EL (cell line): ENCODE results near the gene PRKCQ.
"Not testable (repeated sequence)": the region's sequence is repeated elsewhere in the genome, so short reads cannot be mapped to it uniquely, and the experiment has no call there.

Source experiments
- DNase-seq: peaks from one replicate; pipeline ENCODE4 v3.0.0-alpha.2; 2016

The PRKCQ gene

DNA sequence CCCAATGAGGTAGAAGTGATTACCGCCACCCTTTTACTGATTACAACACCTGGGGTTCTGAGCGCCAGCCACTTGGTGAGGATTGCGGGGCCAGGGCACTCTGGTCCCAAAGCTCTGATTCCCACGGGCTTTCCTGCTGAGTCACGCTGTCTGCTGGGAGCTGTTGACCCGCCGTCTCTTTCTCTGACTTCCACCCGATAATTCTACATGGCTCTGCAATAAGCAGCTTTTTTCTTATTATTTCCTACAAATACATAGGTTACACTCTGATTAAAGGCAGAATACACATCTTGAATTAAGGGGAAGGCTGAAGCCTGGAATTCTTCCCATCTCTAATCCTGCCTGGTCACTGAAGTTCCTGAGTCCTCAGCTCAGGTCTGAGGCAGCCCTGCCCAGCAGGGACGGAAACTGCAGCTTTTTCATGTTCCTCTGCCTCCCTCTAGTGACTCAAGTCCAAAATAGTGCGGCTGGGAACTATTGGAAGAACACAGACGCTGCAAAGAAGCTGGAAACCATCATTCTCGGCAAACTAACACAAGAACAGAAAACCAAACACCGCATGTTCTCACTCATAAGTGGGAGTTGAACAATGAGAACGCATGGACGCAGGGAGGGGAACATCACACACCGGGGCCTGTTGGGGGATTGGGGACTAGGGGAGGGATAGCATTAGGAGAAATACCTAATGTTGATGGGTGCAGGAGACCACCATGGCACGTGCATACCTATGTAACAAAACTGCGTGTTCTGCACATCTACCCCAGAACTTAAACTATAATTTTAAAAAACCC is 178.3 kb downstream of the PRKCQ start:
- DNase-seq: peak; percentile 90

DNA sequence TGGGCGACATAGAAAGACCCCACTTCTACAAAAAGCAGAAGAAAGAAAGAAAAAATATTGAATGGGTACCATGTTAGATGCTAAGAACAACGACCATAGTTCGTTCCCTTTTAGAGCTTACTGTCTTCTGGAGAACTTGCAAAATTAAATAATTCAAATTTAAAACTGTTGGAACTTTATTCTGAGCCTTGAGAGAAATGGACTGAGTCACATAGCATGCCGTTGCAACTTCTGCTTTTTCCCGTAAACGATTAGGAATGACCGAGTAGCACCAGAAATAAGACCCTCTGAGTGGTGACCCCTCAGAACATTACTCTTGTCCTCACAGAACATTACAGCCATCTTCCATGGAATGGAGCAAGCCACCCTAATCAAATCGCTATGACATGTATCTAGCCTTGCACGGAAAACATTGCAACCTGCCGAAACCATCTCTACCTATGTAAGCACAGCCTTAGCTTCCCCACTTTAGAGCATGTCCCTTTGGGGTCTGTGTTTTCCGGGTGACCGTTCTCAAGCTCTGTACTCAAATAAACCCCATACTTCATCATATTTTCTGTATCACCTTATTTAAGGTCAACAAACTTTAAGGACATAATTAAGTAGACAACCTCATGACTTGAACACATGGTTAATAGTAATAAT is 179.1 kb downstream of the PRKCQ start:
- DNase-seq: no peak

GRCh38 chr10:6400331-6400730 is 179.7 kb downstream of the PRKCQ start:
- DNase-seq: no peak

DNA sequence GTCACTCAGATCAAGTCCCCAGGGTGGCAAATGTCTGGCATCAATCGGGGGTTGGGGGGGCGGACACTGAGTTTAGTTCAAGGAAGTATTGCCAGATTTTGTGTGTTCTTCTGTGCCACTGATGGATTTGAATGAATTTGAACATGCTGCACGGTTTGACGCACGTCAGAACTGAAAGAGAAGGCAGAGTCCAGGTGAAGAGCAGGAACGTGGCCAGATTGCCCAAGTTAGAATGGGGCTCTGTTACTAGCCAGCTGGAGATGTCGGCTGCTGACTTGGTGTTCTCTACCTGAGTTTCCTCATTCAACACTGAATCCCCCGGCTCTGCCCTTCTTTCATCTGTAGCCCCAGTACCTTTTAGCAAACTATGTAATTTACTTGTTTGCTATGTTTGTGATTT is 180.2 kb downstream of the PRKCQ start:
- no peak for DNase-seq

DNA sequence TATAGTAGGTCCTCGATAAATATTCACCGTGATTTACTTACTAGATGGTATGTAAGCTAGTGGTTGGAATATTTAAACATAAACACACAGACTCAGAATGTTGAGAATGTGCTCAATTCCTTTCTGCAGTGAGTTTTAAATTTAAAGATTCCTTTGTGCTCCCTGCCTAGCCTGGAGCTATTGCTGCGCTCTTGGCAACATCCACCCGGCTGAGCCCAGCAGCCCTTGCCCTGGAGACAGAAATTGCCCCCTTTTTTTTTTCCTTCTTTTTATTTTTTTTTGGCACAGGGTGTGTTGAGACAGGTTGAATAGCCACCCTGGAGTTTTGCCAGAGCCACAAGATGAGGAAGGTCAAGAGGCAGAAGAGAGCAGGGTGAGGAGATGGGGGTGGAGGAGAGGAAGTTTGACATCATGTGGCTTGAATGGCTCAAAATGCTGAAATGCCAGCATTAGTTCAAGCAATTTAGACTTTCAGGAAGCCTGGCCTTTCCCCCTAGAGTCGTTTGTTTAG is 180.8 kb downstream of the PRKCQ start:
- peak; percentile 74 for DNase-seq

- no peak for DNase-seq
Measured at GRCh38 chr10:6398399-6398798, 181.7 kb downstream of the PRKCQ start.

GRCh38 chr10:6396652-6397051 is 183.4 kb downstream of the PRKCQ start:
- DNase-seq: peak; percentile 87

DNA sequence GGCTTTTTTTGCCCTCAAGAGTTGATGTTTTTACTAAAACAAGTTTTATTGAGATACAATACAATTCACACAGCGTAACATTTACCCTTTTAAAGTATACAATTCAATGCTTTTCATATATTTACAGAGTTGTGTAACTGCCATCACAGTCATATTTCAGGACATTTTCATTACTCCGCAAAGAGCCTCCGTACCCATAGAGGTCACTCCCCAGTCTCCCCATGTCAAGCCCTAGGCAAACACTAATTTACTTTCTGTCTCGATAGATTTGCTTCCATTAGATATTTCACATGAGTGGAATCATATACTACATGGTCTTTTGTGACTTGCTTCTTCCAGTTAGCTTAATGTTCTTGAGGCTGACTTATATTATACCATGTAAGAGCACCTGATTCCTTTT is 183.8 kb downstream of the PRKCQ start:
- no peak for DNase-seq

GRCh38 chr10:6395606-6396005 is 184.5 kb downstream of the PRKCQ start:
- no peak for DNase-seq

DNA sequence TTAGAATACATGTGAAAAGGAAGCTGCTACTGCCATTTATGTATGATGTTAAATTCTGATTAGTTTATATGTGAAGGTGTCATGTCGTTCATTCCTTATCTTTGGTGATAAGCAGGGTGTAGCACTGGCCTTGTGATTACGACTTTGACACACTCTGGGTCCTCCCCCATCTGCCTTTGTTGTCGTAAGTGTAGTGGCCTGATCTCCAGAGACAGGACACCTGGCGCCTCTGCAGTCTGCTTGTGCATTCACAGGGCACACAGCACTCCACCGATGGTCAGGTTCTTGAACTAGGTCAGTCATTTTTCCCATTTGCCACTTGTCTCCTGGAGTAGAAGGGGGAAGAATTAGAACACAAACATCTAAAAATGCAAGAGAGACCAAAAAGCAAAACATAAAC is 186.0 kb downstream of the PRKCQ start:
- no peak for DNase-seq

DNA sequence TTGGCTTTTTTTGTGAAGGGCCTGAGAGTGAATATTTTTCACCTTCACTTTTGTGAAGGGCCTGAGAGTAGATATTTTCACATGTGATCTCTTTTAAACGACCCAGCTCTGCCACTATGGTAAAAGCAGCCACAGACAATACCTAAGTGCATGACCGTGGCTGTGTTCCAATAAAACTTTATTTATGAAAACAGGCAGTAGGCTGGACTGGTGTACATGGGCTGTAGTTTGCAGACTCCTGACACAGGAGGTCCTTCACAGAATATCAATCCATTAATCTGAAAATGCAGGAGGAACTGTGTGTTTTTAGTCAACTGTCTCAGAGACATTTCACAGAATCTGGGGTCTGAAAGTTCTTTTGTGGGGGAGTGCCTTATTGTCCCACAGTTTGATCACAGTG is 186.9 kb downstream of the PRKCQ start:
- DNase-seq: no peak

GRCh38 chr10:6390213-6390845 is 189.7 kb downstream of the PRKCQ start:
- DNase-seq: no peak

- DNase-seq: no peak
Measured at GRCh38 chr10:6388261-6388893, 191.7 kb downstream of the PRKCQ start.

DNA sequence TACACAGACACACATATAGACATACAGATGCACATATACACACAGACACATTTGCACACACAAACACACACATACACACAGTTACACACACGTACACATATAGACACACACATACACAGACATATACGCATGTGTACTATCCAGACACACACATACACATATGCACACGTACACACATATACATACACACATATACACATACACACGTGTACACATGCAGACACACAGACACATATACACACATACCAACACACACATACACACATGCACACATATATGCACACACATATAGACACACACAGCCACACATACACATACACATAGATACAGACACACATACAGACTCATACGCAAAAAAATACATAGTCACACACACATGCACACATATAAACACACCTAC is 193.1 kb downstream of the PRKCQ start:
- no peak for DNase-seq

GRCh38 chr10:6386346-6386745 is 193.7 kb downstream of the PRKCQ start:
- no peak for DNase-seq

- peak; percentile 28 for DNase-seq
Measured at GRCh38 chr10:6385665-6386064, 194.4 kb downstream of the PRKCQ start.

DNA sequence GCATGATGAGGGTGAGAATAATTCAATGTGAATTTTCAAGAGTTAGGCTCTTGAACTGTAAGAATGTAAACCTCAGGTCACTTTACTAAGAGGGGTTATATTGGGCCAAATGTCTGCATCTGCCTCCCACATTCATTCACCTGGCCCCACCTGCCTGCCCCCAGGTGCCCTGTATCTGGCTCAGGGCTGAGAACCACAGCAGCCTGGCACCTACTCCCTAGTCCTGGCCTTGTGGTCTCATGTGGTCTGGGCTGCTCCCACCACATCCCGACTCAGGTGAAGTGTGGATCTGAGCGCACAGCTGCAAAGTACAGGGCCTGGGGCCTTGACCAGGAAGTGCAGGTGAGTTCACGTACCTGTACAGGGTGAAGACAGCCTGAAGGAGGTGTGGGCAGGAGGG is 195.2 kb downstream of the PRKCQ start:
- no peak for DNase-seq

- DNase-seq: no peak
Measured at GRCh38 chr10:6384031-6384430, 196.0 kb downstream of the PRKCQ start.

DNA sequence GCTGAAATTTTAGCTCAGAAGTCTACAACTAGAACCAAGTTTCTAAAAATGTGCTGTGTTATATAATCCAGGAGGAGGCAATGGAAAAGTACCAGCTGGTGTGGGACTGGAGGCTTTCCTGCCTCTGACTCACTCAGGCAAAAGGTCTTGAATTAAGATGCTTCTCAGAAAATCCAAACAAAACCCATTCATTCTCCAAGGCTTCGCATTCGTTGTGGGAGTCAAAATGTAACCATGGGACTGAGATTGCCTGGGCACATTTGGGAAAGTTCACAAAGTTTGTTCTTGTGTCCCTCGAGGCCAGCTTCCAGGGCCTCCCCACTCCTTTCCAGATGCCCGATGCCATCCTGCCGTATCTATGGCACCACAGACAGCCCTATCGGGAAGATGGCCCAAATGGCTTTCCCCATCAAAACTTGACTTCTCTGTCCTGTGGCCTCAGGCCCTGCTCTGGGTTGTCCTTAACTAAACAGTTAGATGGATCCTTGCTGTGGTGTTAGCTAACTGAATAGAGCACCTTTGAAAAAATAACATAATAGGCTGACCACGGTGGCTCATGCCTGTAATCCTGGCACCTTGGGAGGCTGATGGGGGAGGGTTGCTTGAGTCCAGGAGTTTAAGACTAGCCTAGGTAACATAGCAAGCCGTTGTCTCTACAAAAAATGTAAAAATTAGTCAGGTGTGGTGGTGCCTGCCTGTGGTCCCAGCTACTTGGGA is 196.8 kb downstream of the PRKCQ start:
- no peak for DNase-seq

GRCh38 chr10:6382081-6382480 is 198.0 kb downstream of the PRKCQ start:
- no peak for DNase-seq

- not testable (repeated sequence) for DNase-seq
Measured at GRCh38 chr10:6380478-6380877, 199.6 kb downstream of the PRKCQ start.

DNA sequence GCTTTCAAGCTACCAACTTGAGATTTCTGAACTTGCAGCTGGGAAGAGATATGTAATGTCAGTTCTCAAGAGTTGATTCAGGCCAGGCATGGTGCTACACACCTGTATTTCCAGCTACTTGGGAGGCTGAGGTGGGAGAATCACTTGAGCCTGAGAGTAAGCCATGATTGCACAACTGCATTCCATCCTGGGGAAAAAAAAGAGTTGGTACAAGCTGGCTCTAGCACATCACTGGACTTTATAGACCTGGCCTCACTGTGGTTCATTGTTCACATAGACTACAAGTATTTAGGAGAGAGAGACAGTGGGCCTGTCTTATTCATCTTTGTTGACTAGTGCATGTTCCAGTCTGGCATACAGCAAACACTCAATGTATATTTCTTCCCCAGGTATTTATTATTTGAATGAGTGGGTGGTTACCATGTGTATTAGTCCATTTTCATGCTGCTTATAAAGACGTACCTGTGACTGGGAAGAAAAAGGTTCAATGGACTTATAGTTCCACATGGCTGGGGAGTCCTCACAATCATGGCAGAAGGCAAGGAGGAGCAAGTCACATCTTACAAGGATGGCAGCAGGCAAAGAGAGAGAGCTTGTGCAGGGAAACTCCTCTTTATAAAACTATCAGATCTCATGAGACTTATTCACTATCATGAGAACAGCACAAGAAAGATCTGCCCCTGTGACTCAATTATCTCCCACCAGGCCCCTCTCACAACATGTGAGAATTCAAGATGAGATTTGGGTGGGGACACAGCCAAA is 200.9 kb downstream of the PRKCQ start:
- DNase-seq: no peak
